ENCODE results near the gene OR4D1.
A peak's percentile ranks its signal among the peaks of the same experiment; 100 is the strongest.

OR4D1 gene

DNA sequence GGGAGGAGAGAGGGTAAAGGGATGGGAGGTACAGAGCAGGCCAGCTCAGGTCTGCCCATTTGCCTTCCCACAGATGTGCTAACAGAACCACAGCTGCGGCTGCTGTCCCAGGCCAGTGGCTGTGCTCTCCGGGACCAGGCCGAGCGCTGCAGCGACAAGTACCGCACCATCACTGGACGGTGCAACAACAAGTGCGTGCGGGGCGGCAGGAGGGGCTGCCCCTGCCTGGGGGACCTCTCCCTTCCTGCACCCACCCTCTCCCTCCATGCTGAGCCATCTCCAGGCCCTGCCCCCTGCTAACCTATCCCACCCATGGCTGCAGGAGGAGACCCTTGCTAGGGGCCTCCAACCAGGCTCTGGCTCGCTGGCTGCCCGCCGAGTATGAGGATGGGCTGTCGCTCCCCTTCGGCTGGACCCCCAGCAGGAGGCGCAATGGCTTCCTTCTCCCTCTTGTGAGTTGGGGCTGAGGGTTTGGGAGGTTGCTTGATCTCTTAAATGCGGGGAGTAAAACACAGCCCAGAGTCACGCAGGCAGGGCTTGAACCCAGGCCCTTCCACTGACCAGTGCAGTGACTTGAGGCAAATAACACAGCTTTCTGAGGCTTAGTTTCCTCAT, 45.6 kb downstream of the OR4D1 start:
- no peak for DNase-seq (ENCODE audit: low read depth in 2 of 2)

DNA sequence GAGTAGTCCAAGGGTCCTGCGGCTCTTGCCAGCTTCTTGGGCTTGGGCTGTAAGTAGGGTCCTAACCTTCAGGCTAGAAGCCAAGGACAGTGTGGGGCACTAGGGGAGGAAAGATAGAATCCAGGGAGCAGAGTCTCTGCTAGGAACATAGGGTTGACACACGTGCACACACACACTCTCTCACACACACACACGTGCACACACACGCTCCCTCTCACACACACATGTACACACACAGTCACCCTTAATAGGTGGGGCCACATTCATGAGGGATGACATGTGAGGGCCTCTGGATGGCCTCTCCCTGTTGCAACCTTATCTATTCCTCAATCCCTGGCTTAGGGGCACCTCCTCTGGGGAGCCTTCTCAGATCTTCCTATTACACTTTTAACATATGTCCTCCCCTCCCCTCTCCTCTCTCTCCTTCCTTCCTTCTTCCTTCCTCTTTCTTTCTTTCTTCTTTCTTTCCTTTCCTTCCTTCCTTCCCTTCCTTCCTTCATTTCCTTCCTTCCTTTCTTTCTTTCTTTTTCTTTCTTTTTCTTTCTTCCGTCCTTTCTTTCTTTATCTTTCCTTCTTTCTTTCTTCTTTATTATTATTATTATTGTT, 47.4 kb downstream of the OR4D1 start:
- DNase-seq (ENCODE audit: low read depth in 2 of 2) = no peak

DNA sequence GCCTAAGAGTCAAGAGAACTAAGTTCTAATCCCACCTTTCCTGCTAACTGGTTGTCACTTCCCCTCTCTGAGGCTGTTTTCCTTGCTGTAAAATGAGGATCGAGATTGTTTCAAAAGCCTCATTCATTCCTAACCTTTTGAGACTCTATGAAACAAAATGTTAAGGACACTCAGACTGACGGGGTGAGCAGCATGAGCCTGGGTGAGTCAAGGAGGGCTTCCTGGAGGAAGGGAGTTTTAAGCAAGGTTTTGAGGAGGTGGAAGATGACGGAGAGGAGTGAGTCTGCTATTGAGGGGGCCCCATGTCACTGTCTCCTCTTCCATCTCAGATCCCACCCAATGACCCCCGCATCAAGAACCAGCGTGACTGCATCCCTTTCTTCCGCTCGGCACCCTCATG, 48.4 kb downstream of the OR4D1 start:
- DNase-seq (ENCODE audit: low read depth in 2 of 2) = no peak

DNA sequence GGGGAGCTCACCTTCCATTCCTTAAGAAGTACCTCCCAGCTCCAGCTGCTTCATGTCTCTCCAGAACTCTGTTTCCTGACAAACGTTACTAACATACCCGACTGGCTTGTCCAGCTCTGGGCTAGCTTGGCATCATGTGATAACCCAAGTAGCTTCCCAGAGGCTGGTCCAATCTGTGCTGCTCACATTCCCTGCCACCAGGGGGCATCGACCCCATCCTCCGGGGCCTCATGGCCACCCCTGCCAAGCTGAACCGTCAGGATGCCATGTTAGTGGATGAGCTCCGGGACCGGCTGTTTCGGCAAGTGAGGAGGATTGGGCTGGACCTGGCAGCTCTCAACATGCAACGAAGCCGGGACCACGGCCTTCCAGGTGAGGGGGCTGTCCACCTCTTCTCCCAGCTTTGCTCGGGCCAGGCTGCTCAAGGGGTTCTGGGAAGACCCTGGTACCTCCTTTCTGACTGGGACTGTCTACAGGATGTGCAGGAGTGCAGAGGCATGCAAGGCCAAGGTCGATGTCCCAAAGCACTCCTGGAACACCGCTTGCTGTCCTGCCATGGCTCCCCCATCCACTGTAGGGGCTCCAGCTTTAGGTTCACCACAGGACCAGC, 51.9 kb downstream of the OR4D1 start:
- DNase-seq (ENCODE audit: low read depth in 2 of 2) = peak; percentile 42 to 66

DNA sequence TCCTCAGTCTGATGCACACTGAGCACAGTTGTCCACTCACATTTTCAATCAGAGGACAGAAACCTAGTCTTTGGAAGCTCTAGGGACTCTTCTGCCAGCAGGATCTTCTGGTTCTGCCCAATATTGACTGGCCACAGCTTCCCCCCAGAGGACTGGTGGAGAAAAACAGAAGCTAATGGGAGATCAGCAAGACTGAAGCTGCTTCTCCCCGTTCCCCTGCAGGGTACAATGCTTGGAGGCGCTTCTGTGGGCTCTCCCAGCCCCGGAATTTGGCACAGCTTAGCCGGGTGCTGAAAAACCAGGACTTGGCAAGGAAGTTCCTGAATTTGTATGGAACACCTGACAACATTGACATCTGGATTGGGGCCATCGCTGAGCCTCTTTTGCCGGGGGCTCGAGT, 54.7 kb downstream of the OR4D1 start:
- no peak for DNase-seq (ENCODE audit: low read depth in 2 of 2)

DNA sequence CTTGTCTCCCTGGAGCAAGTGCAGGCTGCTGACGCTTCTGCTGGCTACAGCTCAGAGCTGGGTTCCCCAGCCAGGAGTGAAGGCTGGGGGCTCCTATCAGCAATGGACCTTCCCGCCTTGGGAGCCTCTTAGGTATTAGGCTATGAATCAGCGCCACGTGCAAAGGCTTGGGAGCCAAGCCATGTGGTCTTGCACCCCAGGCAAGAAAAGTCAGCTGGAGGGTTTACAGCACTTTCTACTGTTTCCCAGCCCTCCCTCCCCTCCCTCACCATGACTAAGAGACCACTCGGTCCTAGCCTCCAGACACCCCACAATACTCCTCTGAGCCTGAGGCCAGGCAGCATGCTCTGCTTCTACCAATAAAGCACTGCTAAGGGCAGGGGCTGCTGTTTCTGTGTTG, 56.6 kb downstream of the OR4D1 start:
- no peak for DNase-seq (ENCODE audit: low read depth in 2 of 2)

DNA sequence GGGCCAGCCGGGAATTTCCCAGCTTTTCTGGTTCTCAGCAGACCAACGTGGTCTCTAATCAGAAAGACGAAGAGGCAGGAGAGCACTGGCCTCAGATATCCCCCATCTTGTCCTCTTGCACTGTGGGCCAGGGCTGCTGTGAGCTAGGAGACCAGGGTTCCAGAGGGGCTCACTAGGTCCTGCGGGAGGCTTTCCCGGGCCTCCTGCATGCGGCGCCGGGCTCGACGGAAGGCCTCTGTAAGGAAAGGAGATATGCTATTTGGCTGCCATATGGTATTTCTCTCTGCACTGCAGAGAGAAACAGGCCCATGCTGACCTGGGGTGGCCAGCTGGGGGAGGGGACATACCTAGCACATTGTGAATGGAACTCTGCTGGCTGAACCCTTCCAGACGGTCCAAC, 57.8 kb downstream of the OR4D1 start:
- no peak for DNase-seq (ENCODE audit: low read depth in 2 of 2)

DNA sequence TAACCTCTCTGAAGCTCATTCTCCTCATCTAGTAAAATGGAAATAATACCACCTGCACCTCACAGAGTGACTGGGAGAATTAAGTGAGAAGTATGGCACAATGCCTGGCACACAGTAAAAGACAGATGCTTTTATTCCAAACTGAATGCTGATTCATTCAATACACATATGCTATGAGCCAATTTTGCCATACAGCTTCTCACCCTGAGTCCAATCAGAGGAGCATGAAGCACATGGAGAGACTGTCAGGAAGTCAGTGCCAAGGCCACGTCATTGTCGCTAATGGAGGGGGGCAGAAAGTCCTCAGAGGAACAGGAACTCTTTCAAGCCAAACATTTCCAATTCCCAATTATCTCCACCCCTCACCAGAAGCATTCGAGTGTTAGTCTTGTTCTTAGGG, 59.3 kb downstream of the OR4D1 start:
- DNase-seq (ENCODE audit: low read depth in 2 of 2) = no peak

DNA sequence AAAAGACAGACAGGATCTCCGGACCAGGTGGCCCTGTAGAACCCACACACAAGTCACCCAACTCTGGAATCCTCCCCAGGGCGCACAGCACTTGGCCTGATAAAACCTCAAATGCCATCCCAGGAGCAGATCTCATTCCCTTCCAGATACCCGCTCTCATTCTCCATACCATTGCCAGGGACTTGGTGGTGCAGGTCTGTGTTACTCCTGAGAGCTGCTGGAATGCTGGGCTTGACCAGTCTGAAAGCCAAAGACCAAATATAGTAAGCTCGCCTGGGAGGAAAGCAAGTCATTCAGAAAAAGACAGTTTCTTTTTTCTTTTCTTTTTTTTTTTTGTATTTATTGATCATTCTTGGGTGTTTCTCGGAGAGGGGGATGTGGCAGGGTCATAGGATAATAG, 60.2 kb downstream of the OR4D1 start:
- no peak for DNase-seq (ENCODE audit: low read depth in 2 of 2)
